Endometrial microvascular endothelial cells (primary cell): ENCODE measurements around the gene STOML3. TPM values are rescaled to one million over a fixed set of nuclear protein-coding genes. Genes with fewer than 3 reads are reported as not detected.
"Not testable (repeated sequence)": the region's sequence is repeated elsewhere in the genome, so short reads cannot be mapped to it uniquely, and the experiment has no call there.

ENCODE experiments used
- in situ Hi-C: cut with HindIII; loops from 2 replicates; pipeline ENCODE4 v1.10.0; 2017; ENCODE audit warnings: low sequenced_read_pairs, low pct_unique_long_range_greater_than_20kb; ENCODE audit errors: inconsistent ontology term
- total RNA-seq: library from RNA; depleted of rRNA; stranded (reverse); fragments of >200 nt; gene quantifications from one replicate; pipeline ENCODE4 v1.2.3, GENCODE V29; 2015; ENCODE audit errors: inconsistent ontology term

The STOML3 gene
- total RNA-seq, 1 donor from 2014 or later, result not detected

DNA sequence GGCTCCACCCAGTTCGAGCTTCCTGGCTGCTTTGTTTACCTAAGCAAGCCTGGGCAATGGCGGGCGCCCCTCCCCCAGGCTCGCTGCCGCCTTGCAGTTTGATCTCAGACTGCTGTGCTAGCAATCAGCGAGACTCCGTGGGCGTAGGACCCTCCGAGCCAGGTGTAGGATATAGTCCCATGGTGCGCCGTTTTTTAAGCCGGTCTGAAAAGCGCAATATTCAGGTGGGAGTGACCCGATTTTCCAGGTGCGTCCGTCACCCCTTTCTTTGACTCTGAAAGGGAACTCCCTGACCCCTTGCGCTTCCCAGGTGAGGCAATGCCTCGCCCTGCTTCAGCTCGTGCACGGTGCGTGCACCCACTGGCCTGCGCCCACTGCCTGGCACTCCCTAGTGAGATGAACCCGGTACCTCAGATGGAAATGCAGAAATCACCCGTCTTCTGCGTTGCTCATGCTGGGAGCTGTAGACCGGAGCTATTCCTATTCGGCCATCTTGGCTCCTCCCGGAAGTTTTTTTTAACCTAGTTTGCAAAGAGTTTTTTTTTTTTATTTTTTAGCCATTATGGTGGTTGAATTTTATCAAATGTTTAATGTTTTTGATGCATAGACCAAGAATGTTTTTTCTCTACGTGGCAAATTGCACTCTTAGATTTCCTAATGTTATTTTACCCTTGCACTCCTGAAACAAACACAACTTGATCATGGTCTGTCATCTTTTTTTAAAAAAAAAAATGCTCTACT is 15.9 kb upstream of the STOML3 start:
- in situ Hi-C loops, result not testable (repeated sequence)

DNA sequence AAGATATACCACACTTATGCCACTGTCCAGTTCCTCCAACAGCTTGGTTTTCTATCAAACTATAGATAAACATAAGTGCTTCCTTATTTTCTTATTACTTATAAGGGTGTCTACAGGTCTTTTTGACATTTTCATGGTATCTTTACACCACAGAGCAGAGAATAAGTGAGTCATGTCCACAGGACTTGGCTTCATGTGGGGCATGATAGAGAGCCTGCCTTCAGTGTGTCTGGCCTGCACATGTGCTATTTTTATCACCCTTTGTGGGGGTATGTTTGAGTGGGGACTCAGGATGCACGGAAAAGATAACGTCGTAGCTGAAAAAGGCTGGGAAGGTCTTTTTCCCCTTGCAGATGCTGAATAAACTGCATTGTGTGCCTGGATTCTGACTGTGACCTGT is 8.1 kb upstream of the STOML3 start:
- in situ Hi-C loops, result no loop called here

DNA sequence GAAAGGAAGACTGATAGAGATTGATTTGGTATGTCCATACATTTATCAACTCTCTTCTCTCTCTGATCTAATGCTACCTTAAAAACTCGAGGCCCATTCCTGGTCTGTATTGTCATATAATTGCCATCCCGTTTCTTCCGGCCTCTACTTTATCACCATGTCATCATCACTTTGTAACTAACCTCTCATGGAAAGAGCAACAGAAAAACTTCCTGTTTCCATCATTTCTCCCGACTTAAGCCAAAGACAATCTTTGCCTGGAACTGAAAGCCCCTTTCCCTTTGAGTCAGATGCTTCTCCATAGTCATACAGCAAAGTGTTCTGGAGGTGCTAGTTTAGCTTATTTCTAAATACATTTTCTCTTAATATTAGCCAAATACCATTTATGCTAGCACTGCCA is 2.8 kb upstream of the STOML3 start:
- in situ Hi-C loops, result no loop called here

DNA sequence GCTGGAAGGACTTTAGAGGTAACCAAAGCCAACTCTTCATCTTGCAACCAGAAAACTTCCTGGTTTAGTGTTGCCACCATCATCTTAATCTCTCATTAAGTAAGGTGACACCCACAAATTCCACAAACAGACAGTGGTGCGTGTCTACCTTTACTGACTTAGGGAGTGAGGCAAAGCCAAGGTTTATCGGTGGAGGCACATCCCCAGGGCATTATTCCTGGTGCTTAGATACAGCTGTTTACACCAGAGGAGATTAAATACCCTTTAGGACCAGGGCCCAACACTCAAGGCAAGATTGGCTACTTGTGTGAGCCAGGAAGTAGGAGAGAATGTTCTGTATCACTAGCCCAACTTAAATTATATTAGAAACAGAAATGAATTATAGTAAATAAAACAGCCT is 9.5 kb downstream of the STOML3 start:
- in situ Hi-C loops, result no loop called here

DNA sequence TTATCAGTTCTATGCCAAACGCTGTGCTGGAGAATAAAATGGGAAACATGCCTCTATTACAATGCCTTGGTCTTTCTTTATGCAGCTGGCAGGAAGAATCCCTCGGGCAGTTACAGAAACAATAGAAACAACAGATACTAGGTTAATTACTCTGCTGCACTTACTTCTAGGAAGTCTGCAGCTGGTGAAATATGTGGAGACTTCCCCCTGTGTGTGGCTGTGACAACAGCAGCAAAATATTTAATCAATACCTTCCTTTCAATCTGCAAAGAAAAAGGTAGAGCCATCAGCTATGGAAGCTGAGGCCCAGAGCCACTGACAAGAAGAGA is 9.9 kb downstream of the STOML3 start:
- in situ Hi-C loops, result no loop called here

DNA sequence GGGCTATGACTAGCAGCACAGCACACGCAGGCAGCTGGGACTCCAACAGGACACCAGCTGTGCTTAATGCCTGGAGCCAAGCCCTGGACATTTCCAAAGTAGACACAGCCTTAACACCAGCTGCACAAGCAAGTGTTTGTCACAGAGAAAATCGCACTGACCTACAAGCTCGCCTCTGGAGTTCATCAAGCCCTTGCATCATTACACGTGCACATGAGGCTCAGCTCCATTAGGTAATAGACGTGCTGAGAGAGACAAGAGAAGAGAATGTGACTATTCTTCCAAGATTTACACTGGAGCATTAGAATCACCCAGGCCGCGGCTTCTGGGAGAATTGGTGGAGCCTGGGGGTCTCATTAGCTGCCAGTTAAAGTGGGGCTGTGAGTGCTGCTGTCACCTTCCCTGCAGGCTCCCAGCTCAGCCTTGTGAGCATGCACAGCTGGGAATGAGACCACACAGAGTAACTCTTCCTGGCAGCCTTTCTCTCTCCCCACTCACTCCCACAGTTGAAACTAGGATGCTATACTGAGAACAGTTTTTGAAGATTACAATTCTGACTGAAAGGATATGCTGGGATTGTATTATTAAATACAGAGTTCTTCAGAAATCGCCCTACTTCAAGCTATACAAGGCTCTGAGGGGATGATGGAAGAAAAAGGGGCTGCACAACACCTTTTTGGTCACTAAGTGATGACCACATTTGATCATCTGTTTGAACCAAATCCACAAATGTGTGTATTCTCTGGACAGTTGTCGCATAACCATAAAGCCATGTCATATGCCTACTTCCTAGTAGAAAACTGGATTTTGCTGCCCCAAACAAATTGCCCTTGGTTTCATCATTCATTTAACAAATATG is 10.5 kb downstream of the STOML3 start:
- in situ Hi-C loops, result no loop called here

DNA sequence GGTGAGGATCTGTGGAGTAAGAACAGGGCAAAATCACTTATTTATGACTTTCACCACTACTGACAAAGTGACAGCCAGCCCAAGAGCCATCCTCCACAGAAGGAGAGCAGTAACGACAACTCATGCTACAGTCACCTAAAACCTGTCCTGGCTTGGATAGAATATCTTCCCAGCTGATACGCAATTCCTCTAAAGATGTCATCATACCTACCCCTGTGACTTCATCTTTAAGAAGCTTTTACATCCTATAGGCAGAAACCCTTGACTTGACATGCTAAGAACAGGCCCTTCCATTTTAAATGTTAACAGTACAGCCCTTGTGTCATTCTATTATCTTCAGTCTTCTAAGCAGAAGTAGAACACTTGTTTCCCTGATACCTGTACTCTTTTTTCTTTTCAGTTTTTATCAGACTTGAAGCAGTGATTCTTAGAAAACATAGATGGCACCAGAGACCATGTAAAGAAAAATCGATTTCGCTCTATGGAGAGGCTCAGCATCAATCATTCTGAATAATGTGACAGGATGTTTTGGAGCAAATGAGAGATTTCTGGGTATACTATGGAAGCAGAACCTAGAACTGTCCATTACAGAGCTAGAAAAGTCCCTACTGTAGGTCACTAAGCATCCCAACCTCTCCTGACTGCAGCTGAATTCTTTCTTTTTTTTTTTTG is 20.1 kb downstream of the STOML3 start:
- in situ Hi-C loops, result no loop called here

DNA sequence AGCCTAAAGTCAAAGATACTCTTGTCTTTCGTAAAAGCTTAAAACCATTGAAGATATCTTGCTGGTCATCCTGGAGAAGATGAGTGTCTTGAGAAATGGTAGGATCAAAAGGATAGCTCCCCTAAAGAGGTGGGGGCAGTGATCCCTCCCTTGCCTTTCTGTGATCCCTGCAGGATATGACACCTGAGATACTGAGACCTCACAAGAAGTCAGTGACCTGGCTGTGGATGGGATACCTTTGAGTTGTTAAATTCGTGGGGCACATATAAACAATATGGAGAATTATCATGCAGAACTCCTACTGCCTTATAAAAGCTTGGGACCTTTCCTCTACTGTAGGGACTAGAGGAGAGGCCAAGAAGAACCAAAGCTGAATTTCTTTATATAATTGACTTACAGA is 21.4 kb downstream of the STOML3 start:
- in situ Hi-C loops, result no loop called here

DNA sequence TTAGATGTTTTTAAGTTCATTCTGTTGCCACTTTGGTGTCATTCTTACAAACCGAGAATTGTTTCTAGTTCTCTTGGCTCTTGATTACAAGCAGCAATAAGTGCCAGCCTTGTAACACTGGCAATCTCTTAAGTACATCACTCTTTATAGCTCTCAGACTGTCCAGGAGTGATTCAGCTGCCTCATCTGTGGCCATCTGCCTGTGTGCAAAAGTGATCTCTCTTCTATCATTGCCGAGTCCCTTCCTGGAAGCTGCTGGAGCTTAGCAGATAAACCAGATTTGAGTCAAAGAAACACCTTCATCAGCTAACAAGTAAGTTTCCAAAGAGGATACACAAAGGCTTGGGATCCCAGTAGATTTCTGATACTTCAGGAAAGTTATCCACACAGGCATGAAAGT is 23.2 kb downstream of the STOML3 start:
- in situ Hi-C loops, result no loop called here

DNA sequence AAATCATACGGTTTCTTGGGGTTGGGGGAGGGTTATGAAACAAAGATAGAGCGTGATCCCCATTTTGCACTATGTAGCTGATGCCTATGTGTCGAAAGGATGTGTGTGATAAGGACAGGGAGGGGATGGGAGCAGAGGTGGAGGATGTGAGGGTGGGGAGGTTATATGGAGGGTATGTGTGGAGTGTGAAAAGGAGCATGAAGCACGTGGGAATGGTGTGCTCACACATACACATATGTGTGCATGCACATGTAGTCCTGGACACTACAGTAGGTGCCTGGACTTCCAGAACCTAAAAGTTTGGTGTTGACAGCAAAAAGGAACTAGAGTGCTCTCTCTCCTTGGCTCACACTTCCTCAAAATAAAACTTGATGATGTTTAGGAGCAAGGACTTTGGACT is 25.4 kb downstream of the STOML3 start:
- in situ Hi-C loops, result no loop called here

DNA sequence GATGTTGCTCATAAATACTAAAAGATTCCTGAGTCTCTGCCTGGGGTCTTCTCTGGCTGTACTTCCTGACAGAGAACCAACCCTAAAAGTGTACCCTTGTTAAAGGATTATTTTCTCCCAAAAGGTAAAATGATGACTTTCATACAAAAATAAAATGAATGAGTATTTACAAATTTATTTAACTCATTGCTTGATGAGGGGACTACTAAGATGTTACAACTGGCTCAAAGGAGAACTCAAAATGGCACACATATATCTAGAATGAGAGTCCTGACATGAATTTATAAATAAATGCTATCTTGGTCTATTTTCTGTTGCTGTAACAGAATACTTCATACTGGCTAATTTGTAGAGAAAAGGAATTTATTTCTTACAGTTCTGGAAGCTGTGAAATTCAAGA is 30.5 kb downstream of the STOML3 start:
- in situ Hi-C loops, result no loop called here

DNA sequence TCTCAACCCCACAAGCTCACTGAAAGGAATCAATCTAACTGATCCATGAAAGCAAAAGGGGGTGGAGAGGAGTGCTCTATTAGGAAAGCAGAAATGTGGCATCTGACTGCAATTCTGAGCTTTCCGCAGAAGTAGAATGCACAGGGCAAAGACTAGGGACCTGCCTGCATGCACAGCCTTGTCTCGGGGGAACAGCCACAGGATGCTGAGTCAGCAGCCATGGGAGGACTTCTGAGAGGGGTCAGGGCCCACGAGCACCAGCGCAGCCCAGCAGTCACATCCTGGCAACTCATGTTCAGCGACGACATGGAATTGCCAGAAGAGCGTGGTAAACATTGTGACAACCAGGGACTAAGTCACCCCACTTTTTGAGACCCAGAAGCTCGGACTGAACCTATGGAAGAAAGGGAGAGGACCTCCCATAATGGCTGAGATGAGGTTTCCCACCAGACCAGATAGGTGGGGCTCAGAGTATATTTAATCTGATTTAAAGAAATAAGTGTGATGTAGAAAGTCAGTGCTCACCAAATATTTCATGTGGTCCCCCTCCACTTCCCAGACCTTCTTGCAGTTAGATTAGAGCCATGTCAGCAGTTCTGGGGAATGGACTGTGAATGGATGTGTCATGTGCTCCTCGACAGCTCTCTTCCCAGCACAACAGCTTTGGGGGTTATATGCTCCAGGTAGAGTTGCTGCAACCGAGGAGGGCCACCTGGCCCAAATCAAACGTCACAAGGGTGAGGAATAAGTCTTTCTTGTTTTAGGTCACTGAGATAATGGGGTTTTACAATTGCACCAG is 32.6 kb downstream of the STOML3 start:
- in situ Hi-C loops, result no loop called here

DNA sequence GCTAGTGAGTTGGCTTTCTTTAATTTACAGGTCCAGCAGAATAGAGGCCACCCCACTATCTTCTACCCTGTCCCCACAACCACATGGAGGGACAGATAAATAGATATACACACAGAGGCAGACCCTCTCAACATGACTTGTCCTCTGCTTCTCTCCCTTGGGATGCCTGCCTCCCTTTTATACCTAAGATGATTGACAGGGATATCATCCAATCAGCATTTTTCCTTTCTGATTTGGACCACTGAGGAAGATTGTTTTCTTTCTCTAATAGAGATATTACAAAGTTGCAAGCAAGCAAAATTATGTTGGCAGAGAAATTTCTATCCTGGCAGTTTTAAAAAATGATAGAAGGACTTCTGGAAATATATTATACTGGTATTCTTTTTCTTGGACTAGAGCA is 35.8 kb downstream of the STOML3 start:
- in situ Hi-C loops, result no loop called here

DNA sequence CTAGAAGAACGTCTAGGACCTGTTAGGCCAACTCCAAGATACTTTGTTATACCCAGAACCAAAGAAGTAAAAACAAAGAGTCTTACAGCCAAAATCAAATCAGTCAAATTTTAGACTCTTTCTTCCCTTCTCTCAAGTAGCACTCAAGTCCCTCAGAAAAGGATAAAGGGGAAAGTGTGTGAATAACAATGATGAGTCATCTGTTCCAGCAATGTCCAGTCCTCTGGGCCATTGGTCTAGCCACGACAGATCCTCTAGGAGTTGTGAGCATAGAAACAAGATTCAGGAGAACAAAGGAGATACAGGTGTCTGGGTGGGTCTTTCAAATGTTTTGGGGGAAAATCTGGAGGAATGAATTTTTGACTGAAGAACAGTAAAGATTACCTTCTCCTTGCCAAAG is 36.3 kb downstream of the STOML3 start:
- in situ Hi-C loops, result no loop called here

DNA sequence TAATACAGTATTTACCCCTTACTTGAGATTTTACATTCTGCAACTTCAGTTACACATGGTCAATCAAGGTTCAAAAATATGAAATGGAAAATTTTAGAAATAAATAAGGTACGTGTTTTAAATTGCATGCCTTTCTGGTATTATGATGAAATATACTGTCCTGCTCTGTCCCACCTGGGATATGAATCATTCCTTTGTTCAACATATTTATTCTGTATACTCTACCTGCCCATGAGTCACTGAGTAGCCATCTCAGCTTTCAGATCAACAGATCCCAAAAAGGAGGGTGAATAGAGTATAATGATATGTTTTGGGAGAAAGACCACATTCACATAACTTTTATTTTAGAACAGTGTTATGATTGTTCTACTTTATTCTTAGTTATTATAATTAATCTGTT is 37.8 kb downstream of the STOML3 start:
- in situ Hi-C loops, result no loop called here

DNA sequence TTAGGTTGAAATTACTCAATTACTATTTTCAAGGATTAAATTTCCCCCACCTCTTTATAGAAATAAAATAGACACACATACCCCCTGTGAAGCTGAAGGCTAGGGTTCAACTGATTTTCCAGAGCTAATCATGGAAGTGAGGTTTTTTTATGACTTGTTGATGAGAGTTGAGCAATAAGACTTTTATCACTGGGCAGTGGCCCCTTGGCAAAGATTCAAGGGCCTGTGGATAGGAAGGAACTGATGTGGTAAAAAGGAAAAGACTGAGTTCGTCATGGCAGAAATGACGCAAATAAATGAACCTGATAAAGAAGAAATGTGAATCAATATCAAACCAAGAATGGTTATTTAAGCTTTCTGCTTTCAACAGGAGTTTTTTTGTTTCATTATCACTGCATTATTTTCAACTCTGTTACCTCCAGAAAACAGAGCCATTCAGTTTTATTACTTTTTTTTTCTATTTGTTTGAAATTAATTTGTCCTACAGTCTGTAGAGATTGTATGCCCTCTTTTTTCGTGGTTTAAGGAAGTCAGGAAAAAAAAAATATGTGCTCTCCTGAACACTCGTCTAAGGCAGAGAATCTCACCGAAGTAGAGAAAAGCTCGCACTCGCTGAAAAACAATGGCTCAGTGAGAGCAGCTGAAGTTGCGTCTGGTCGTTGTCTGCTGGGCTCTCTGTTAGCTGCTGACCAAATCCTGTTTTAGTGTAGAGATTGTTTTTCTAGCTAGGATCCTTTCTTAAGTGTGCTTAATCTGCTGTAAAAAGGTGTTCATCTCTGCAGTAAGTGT is 38.9 kb downstream of the STOML3 start:
- in situ Hi-C loops, result no loop called here

DNA sequence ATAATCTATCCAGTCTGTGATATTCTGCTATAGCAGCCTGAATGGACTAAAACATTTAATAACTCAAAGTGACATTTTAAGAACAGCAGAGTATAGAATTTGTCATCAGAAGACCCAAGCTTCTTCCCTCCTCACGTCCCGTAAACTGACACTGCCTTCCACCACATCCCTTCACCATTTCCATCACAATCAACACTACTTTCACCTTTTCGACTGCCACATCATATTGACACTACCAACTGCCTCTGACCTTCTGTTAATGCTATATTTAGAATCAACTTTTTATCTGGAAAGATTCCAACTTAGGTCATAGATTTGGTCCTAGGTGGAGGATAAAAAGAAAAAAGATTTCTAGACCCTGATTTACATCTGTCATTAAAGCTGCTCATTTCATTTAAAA is 39.6 kb downstream of the STOML3 start:
- in situ Hi-C loops, result no loop called here

DNA sequence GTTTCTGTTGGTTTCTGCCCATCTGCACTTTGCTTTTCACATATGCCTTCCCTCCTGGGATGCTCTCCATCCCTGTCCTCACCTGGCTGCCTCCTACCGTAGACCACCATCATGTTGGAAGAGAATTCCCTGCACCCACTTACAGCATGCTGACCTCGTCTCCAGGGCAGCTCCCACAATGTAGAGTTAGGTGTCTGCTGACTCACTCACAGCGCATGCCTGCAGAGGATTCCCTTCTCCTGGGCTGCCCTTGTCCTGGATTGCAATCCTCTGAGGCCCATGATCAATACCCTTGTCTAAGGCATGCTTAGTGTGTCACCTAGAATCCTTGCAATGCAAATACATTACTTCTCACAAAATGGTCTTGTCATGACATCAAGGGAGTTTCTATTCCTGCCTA is 43.6 kb downstream of the STOML3 start:
- in situ Hi-C loops, result no loop called here

DNA sequence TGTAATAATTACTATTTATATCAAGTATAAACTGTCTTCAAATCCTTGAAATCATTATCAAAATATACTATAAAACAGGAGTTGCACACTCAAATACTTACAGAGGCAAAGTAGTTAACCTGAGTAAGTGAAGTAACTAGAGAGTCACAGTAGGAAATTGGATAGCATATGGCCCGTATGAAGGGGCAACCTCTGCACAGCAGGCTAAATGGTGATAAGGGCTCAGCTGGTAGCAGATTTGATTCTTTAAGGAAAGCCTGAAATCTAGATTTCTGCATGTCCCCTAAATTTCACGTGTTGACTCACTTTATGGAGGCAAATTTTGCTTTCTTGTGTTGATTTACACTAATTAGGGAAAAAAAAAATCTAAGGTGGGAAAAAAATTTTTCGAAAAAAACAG is 46.4 kb downstream of the STOML3 start:
- in situ Hi-C loops, result no loop called here
